Activated CD8-positive, alpha-beta memory T cell treated with anti-CD3 and anti-CD28 coated beads, Interleukin-2, amount 50 U/mL, for 24 hours (primary cell): ENCODE measurements around the gene NVL.

ENCODE experiments used
- DNase-seq: peaks from one replicate; pipeline ENCODE4 v3.0.0-alpha.2; 2020; ENCODE audit errors: extremely low read depth

Gene NVL

GRCh38 chr1:224282140-224282539, 47.8 kb downstream of the NVL start:
- no peak for DNase-seq

GRCh38 chr1:224276771-224277487, 53.0 kb downstream of the NVL start:
- DNase-seq = no peak

GRCh38 chr1:224274970-224275626, 54.9 kb downstream of the NVL start:
- DNase-seq = no peak

- DNase-seq = no peak
Measured at GRCh38 chr1:224273641-224274040, 56.3 kb downstream of the NVL start.

DNA sequence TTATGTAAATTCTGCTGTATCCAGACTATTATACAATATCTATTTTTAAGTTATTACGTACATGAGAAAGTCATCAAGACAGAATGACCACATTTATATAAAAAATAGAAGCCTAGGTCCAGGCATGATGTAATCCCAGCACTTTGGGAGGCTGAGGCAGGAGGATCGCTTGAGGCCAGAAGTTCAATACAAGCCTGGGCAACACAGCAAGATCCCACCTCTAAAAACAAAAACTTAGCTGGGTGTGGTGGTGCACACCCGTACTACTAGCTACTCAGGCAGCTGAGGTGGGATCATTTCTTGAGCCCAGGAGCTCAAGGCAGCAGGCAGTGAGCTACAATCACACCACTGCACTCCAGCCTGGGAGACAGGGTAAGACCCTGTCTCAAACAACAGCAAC, 58.9 kb downstream of the NVL start:
- no peak for DNase-seq

DNA sequence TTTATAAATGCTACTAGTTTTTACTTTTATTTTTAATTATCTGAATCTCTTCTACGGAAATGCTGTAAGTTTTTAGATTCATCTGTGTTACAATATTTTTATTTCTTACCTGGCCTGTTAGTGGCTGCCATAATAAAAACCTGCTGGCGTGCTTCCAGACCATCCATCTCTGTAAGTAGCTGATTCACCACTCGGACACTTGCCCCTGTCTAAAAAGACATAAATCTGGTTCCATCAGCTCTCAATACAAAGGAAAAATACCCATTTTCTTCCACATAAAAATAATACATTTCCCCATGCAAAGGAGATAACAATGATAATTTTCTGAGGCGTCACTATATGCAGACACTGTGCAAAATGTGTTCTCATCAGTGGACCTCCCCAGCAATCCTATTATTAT, 62.0 kb downstream of the NVL start:
- DNase-seq = no peak

DNA sequence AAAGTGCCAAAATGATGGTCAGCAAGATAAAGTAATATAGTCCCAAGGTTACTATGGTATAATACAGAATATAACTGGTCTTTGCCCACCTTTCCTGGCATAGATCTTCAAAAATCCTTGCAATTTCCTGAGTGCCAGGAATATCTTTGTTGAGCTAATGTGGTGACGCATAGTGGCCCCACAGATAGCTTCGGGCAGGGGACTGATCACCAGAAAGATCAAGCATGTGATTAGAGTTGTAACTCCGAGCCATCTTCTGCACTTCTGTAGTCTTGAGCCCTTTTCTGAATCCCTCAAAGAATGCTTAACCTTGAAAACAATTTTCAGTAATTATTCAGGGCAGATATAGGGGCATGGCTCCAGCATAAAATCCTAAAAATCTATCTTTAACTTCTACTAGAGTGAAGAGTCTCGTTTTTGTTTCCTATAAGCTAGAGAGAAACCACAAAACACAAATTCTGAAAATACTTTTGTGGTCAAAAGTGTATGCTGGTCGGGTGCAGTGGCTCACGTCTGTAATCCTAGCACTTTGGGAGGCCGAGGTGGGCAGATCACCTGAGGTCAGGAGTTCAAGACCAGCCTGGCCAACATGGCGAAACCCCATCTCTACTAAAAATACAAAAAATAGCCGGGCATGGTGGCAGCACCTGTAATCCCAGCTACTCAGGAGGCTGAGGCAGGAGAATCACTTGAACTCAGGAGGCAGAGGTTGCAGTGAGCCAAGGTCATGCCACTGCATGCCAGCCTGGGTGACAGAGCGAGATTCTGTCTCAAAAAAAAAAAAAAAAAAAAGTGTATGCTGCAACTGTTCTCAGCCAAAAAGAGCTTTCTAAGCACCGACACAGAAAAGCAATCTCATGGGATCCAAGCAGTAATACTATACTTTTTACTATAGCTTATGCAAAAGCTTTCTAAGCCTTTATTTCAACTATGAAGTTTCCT, 62.8 kb downstream of the NVL start:
- DNase-seq = no peak

DNA sequence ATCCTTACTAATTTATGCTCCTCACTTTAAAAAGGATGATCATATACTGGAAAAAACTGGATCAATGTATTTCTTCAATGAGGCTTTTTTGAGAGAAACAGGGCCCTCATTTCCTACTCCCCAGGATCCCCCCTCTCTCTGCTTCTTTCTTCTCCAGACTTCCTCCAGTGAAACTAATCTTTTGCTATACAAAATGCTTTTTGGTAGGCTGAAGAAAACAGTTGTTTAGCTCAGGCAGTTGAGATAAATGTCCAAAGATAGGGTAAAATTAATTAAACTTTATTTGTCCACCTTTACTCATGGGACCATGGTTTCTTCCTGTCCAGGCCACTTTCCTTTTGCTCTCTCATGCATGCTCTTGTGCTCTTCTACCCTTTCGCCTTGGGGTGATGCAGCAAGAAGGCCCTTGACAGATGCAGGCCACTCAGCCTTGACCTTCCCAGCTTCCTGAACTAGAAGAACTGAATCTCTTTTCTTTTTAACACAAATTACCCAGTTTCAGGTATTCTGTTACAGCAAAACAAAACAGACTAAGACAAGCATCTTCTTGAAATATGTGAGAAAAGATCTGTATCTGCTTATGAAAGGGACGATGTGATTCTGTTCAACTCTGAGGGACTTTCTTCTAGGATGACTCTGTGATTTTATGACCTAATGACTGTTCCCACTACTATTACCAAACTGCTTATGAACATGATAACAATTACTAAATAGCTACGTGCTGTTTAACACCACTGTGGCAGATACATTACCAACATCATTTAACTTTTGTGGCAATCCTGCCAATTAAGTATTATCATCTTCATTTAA, 63.7 kb downstream of the NVL start:
- DNase-seq = no peak

DNA sequence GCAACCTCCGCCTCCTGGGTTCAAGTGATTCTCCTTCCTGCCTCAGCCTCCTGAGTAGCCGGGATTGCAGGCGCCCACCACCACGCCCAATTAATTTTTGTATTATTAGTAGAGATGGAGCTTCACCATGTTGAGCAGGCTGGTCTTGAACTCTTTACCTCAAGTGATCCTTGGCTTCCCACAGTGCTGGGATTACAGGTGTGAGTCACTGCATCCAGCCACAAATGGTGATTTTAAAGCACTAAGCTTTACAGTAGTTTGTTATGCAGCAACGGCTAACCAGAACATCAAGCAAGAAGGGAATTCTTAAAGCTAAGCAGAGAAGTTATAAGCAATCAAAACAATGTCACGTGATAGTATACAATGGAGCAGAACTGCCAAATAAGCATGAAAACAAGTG, 65.7 kb downstream of the NVL start:
- DNase-seq = no peak

GRCh38 chr1:224262373-224263054, 67.5 kb downstream of the NVL start:
- no peak for DNase-seq

DNA sequence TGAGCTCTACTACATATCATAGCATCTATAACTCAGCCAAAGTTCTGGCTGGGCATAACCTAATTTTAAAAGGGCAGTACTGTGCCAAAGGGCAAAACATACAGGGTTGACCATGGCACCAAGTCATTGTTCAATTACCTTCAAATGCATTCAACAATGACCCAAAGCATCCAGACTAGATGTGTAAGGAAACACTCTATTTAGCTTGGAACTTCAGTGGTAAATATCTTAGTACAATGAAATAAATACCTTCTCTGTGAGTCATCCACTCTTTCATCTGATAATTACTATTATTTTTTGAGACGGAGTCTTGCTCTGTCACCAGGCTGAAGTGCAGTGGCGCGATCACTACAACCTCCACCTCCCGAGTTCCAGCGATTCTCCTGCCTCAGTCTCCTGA, 70.0 kb downstream of the NVL start:
- no peak for DNase-seq

DNA sequence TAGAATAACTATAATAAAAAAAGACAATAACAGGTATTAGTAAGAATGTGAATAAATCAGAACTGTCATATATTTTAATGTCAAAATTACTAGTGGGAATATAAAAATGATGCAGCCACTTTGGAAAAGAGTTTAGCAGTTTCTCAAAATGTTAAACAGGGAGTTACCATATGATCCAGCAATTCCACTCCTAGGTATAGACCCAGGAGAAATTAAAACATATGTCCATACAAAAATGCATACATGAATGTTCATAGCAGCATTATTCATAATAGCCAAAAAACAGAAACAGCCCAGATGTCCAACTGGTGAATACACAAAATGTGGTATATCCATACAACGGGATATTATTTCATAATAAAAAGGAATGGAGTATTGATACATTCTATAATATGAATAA, 71.6 kb downstream of the NVL start:
- no peak for DNase-seq

DNA sequence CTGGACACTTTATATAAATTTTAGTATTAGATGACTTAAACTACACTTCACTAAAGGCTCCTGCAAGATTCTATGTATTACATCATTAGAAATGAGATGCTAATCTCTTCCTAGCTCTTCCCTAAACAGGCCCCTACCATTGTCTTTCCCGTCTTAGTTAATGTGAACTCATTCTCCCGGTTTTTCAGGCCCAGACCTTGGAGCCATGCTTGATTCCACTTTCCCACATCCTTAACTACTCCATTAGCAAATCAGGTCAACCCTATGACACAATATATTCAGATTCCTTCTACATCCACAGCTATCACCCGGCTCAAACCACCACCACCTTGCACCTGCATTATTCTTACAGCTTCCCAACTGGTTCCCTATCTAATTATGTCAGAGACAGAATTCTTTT, 73.3 kb downstream of the NVL start:
- DNase-seq = no peak

DNA sequence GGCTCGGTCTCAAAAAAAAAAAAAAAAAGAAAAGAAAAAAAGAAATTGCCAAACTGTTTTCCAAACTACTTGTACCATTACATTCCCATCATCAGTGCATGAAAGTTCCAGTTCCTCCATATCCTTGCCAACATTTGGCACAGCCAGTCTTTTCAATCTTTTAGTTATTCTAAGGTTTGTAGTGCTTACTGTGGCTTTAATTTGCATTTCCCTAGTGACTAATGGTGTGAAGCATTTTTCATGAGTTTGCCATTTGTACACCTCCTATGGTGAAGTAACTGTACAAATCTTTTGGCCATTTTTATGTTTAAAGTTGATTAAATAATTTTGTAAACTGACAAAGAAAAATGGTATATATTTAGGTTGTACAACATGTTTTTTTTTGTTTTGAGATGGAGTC, 76.3 kb downstream of the NVL start:
- no peak for DNase-seq

- no peak for DNase-seq
Measured at GRCh38 chr1:224252479-224252878, 77.5 kb downstream of the NVL start.

DNA sequence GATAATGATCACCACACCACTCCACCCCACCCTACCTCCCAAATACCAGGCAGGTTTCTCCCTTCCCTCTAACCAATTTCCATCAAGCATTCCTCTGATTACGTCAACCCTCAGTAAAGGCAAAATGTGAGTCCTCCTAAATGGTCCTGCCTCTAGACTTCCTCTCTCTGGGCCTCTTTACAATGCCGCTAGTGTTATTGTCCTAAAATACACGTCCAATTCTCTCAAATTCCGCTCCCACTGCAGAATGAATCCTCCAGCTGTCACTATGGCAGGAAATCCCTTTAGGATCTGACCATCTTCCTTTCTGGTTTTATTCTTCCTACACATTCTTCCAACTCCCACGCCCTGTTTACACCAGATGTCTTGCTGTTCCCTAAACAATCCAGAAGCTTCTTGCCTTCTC, 78.2 kb downstream of the NVL start:
- DNase-seq = no peak

DNA sequence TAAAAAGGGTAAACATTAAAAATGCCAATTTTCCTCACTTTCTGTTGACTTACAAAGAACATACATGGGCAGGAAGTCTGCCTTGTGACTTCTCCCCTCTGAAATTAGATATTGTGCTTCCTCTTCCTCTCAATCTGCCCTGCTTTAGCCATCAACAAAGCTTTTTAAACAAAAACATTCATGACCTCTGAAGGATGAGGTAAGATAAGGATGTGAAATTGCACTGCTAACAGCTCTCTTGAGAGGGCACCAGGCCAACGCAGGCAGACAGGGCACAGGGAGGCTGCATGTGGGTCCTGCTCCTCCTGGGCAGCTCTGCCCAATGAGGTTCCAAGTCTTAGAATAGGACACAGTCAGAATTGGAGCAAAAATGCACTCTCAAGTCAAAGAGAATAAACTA, 84.8 kb downstream of the NVL start:
- DNase-seq = no peak

- DNase-seq = no peak
Measured at GRCh38 chr1:224238756-224239155, 91.2 kb downstream of the NVL start.

- DNase-seq = no peak
Measured at GRCh38 chr1:224238212-224238611, 91.8 kb downstream of the NVL start.

DNA sequence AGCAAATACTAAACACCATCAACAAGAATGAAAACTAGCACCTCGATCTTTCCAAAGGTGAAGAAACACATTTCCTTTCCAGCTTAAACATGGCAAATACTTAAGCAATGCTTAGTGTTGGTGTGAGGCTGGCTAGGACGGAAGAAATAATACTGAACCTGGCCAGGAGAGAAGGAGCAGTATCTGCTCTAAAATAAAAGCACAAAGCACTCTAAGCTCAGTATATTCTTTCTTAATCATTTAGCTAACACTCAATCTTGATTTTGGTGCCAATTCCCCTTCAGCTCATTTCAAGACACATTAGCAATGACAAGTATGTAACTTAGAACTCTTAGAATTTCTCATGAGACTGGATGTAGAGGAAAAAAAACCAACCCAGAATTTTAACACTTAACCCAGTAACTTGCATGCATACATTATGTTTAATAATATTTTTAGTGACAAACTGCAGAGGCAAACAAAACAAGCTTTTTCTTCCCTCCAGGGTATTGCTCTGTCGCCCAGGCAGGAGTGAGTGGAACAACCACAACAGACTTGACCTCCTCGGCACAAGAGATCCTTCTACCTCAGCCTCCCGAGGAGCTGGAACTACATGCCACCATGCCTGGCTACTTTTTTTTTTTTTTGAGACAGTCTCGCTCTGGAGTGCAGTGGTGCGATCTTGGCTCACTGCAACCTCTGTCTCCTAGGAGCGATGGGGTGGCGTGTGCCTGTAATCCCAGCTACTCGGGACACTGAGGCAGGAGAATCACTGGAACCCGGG, 92.7 kb downstream of the NVL start:
- DNase-seq = no peak
